Loucy (cell line): ENCODE results near the gene RAB6B.
A peak's percentile ranks its signal among the peaks of the same experiment; 100 is the strongest.

Experiments used
- H2AFZ ChIP-seq: fragments of 200-600 bp; sonication (generic); 2 replicates; pipeline ENCODE4 v1.6.0; 2016; ENCODE audit warnings: antibody characterized with exemption, mild to moderate bottlenecking, low read length, moderate library complexity
- H3F3A ChIP-seq: fragments of 200-600 bp; 2 replicates; pipeline ENCODE4 v1.6.0; 2016; ENCODE audit warnings: antibody characterized with exemption, low read depth, mild to moderate bottlenecking
- H3K27me3 ChIP-seq: fragments of 200-600 bp; sonication (generic); 2 replicates; pipeline ENCODE4 v1.6.1; 2014; ENCODE audit warnings: low read length, mild to moderate bottlenecking; ENCODE audit not compliant: insufficient read depth, poor library complexity, severe bottlenecking
- H3K36me3 ChIP-seq: fragments of 200-600 bp; sonication (generic); 2 replicates; pipeline ENCODE4 v1.6.1; 2016; ENCODE audit warnings: low read length; ENCODE audit not compliant: insufficient read depth
- H3K4me1 ChIP-seq: fragments of 200-600 bp; sonication (generic); 2 replicates; pipeline ENCODE4 v1.5.1; 2014; ENCODE audit warnings: low read length, mild to moderate bottlenecking; ENCODE audit not compliant: insufficient read depth, poor library complexity, severe bottlenecking
- H3K4me2 ChIP-seq: fragments of 200-600 bp; sonication (generic); 2 replicates; pipeline ENCODE4 v1.6.0; 2014; ENCODE audit warnings: antibody characterized with exemption, low read length, low read depth, mild to moderate bottlenecking; ENCODE audit not compliant: poor library complexity, severe bottlenecking
- H3K4me3 ChIP-seq: fragments of 200-600 bp; sonication (generic); 2 replicates; pipeline ENCODE4 v1.5.1; 2014; ENCODE audit warnings: low read length, mild to moderate bottlenecking, mixed read lengths; ENCODE audit not compliant: poor library complexity, severe bottlenecking
- H3K79me2 ChIP-seq: fragments of 200-600 bp; sonication (generic); 2 replicates; pipeline ENCODE4 v1.6.1; 2014; ENCODE audit warnings: low read length; ENCODE audit not compliant: insufficient read depth
- H3K9ac ChIP-seq: fragments of 200-600 bp; sonication (generic); 2 replicates; pipeline ENCODE4 v1.6.0; 2014; ENCODE audit warnings: mild to moderate bottlenecking, low read depth, low read length, moderate library complexity; ENCODE audit not compliant: poor library complexity, severe bottlenecking
- H3K9me2 ChIP-seq: fragments of 200-600 bp; sonication (generic); replicated peaks from 2 replicates; pipeline ENCODE4 v1.6.1; 2016; ENCODE audit warnings: low read depth, low read length, mixed read lengths
- H3K9me3 ChIP-seq: fragments of 200-600 bp; sonication (generic); 2 replicates; pipeline ENCODE4 v1.6.1; 2014; ENCODE audit warnings: mild to moderate bottlenecking, antibody characterized with exemption, low read length, low read depth; ENCODE audit not compliant: insufficient read depth
- H4K20me1 ChIP-seq: fragments of 200-600 bp; sonication (generic); 2 replicates; pipeline ENCODE4 v1.6.0; 2014; ENCODE audit warnings: antibody characterized with exemption, low read length, mild to moderate bottlenecking; ENCODE audit not compliant: insufficient read depth, poor library complexity, severe bottlenecking
- EZH2phosphoT487 ChIP-seq: fragments of 200-600 bp; IDR thresholded peaks from 2 replicates; pipeline ENCODE4 v1.6.1; 2018; ENCODE audit warnings: antibody characterized with exemption, mild to moderate bottlenecking, moderate library complexity, borderline replicate concordance
- TF ChIP-seq, protein P1 (sequence below): fragments of 200-600 bp; sonication (generic); conservative IDR thresholded peaks from 2 replicates; pipeline ENCODE4 v1.5.1; 2014; ENCODE audit warnings: mild to moderate bottlenecking, antibody characterized with exemption, low read length

The RAB6B gene

GRCh38 chr3:133859381-133860234 lies 36.1 kb downstream of the RAB6B start:
- Histone ChIP-seq H3K9me2 (no peaks in the 10 kb centered on the region), H3K36me3 (no peaks in the 10 kb centered on the region), H3K9ac (no peak overlapping the region), H3K9me3 (no peaks in the 10 kb centered on the region), H3K4me1 (peaks cover 3% of the 10 kb centered on the region), H3K4me2 (no peak overlapping the region), H3F3A (no peaks in the 10 kb centered on the region), H4K20me1 (no peaks in the 10 kb centered on the region), H3K27me3 (no peaks in the 10 kb centered on the region), H3K79me2 (no peaks in the 10 kb centered on the region), H2AFZ (no peak overlapping the region), H3K4me3 (no peak overlapping the region)
- no peak for TF ChIP-seq EZH2phosphoT487
- TF ChIP-seq, protein P1, sequence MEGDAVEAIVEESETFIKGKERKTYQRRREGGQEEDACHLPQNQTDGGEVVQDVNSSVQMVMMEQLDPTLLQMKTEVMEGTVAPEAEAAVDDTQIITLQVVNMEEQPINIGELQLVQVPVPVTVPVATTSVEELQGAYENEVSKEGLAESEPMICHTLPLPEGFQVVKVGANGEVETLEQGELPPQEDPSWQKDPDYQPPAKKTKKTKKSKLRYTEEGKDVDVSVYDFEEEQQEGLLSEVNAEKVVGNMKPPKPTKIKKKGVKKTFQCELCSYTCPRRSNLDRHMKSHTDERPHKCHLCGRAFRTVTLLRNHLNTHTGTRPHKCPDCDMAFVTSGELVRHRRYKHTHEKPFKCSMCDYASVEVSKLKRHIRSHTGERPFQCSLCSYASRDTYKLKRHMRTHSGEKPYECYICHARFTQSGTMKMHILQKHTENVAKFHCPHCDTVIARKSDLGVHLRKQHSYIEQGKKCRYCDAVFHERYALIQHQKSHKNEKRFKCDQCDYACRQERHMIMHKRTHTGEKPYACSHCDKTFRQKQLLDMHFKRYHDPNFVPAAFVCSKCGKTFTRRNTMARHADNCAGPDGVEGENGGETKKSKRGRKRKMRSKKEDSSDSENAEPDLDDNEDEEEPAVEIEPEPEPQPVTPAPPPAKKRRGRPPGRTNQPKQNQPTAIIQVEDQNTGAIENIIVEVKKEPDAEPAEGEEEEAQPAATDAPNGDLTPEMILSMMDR: no peak

- H3K4me2 ChIP-seq: peak overlapping the region; percentile 21
- peak overlapping the region; percentile 16; the same call in 1 of the 2 replicates for H2AFZ ChIP-seq
- no peaks in the 10 kb centered on the region for H3K27me3 ChIP-seq
- no peak overlapping the region for H3K4me3 ChIP-seq
- H3K9ac ChIP-seq: no peak overlapping the region
- H3K4me1 ChIP-seq: peaks cover 3% of the 10 kb centered on the region
- no peaks in the 10 kb centered on the region for H3K36me3 ChIP-seq
- H3F3A ChIP-seq: no peaks in the 10 kb centered on the region
- H4K20me1 ChIP-seq: no peaks in the 10 kb centered on the region
- no peaks in the 10 kb centered on the region for H3K79me2 ChIP-seq
- H3K9me3 ChIP-seq: no peaks in the 10 kb centered on the region
- H3K9me2 ChIP-seq: no peaks in the 10 kb centered on the region
- no peak for TF ChIP-seq EZH2phosphoT487
Observed at GRCh38 chr3:133857767-133858166, 37.9 kb downstream of the RAB6B start.

GRCh38 chr3:133856316-133856715 lies 39.4 kb downstream of the RAB6B start:
- Histone ChIP-seq H2AFZ (no peak overlapping the region), H3K4me3 (no peak overlapping the region), H3K4me2 (no peak overlapping the region), H4K20me1 (no peaks in the 10 kb centered on the region), H3F3A (no peaks in the 10 kb centered on the region), H3K4me1 (peaks cover 3% of the 10 kb centered on the region), H3K9ac (no peak overlapping the region), H3K9me2 (no peaks in the 10 kb centered on the region), H3K27me3 (no peaks in the 10 kb centered on the region), H3K36me3 (no peaks in the 10 kb centered on the region), H3K79me2 (no peaks in the 10 kb centered on the region), H3K9me3 (no peaks in the 10 kb centered on the region)
- no peak for TF ChIP-seq EZH2phosphoT487
- TF ChIP-seq, protein P1: no peak
